Mesenchymal stem cell (in vitro differentiated cells and primary cell): ENCODE data around the gene IGF2.

Experiments
- DNase-seq: peaks from one replicate; pipeline ENCODE4 v3.0.0-alpha.2; 2013
- H2AFZ ChIP-seq: one replicate; pipeline ENCODE4 v1.6.1; 2013; ENCODE audit warnings: low read depth, mild to moderate bottlenecking, control low read depth, inconsistent platforms, low read length, moderate library complexity
- H2AK5ac ChIP-seq: 2 replicates; pipeline ENCODE4 v1.6.1; 2013; ENCODE audit warnings: low read length, moderate library complexity, mild to moderate bottlenecking, inconsistent platforms; ENCODE audit not compliant: severe bottlenecking
- H2BK120ac ChIP-seq: one replicate; pipeline ENCODE4 v1.6.1; 2013; ENCODE audit warnings: low read depth, mild to moderate bottlenecking, inconsistent platforms, low read length, moderate library complexity
- H2BK12ac ChIP-seq, 2 experiments: one replicate each; pipeline ENCODE4 v1.6.1; 2013; ENCODE audit warnings: inconsistent platforms in 2 of 2, low read length in 2 of 2, mild to moderate bottlenecking in 2 of 2, moderate library complexity in 2 of 2, control low read depth in 1 of 2
- H2BK15ac ChIP-seq: one replicate; pipeline ENCODE4 v1.6.1; 2013; ENCODE audit warnings: mild to moderate bottlenecking, low read depth, inconsistent platforms; ENCODE audit not compliant: poor library complexity, severe bottlenecking
- H2BK5ac ChIP-seq: 2 replicates; pipeline ENCODE4 v1.6.1; 2013; ENCODE audit warnings: low read depth, mild to moderate bottlenecking, low read length, control low read depth, inconsistent platforms; ENCODE audit not compliant: poor library complexity, severe bottlenecking
- H3K14ac ChIP-seq, 2 experiments: one replicate each; pipeline ENCODE4 v1.6.1; 2013; ENCODE audit warnings: inconsistent platforms in 2 of 2, low read length in 2 of 2, control low read depth in 1 of 2, mild to moderate bottlenecking in 1 of 2, moderate library complexity in 1 of 2
- H3K18ac ChIP-seq, 2 experiments: one replicate each; pipeline ENCODE4 v1.6.1; 2013; ENCODE audit warnings: inconsistent platforms in 2 of 2, low read length in 2 of 2, control low read depth in 1 of 2, low read depth in 1 of 2, mild to moderate bottlenecking in 1 of 2
- H3K23ac ChIP-seq, 2 experiments: one replicate each; pipeline ENCODE4 v1.6.1; 2013; ENCODE audit warnings: inconsistent platforms in 2 of 2, low read length in 2 of 2, mild to moderate bottlenecking in 2 of 2, moderate library complexity in 2 of 2, control low read depth in 1 of 2
- H3K27ac ChIP-seq: 2 replicates; pipeline ENCODE4 v1.5.1; 2013; ENCODE audit warnings: mild to moderate bottlenecking, moderate library complexity, low read length, control low read depth, inconsistent platforms; ENCODE audit not compliant: poor library complexity, severe bottlenecking
- H3K27me3 ChIP-seq, 2 experiments: 2 replicates each; pipeline versions ENCODE4 v1.6.1 to v1.7.0; 2013; ENCODE audit warnings: low read length in 2 of 2, mild to moderate bottlenecking in 2 of 2, moderate library complexity in 2 of 2, control low read depth in 1 of 2, inconsistent platforms in 1 of 2; ENCODE audit not compliant: control insufficient read depth in 1 of 2, insufficient read depth in 1 of 2
- H3K36me3 ChIP-seq, 2 experiments: 2 replicates each; pipeline versions ENCODE4 v1.6.1 to v1.7.0; 2013; ENCODE audit warnings: low read length in 2 of 2, control low read depth in 1 of 2, inconsistent platforms in 1 of 2, low read depth in 1 of 2, mild to moderate bottlenecking in 1 of 2; ENCODE audit not compliant: insufficient read depth in 2 of 2, control insufficient read depth in 1 of 2
- H3K4ac ChIP-seq, 2 experiments: one replicate each; pipeline ENCODE4 v1.6.1; 2013; ENCODE audit warnings: inconsistent platforms in 2 of 2, low read length in 2 of 2, mild to moderate bottlenecking in 2 of 2, moderate library complexity in 2 of 2, control low read depth in 1 of 2, low read depth in 1 of 2
- H3K4me1 ChIP-seq: 2 replicates; pipeline ENCODE4 v1.6.1; 2013; ENCODE audit warnings: low read depth, low read length, control low read depth; ENCODE audit not compliant: control insufficient read depth, insufficient read depth
- H3K4me2 ChIP-seq: 2 replicates; pipeline ENCODE4 v1.6.1; 2013; ENCODE audit warnings: low read length, mild to moderate bottlenecking, inconsistent platforms; ENCODE audit not compliant: poor library complexity, severe bottlenecking
- H3K4me3 ChIP-seq, 2 experiments: 2 replicates each; pipeline versions ENCODE4 v1.5.1 to v1.7.0; 2013; ENCODE audit warnings: low read length in 2 of 2, mild to moderate bottlenecking in 2 of 2, control low read depth in 1 of 2, low read depth in 1 of 2; ENCODE audit not compliant: insufficient read depth in 1 of 2
- H3K79me1 ChIP-seq: replicated peaks from 2 replicates; pipeline ENCODE4 v1.6.1; 2013; ENCODE audit warnings: mild to moderate bottlenecking, control low read depth, low read length, inconsistent platforms; ENCODE audit not compliant: poor library complexity, severe bottlenecking
- H3K9ac ChIP-seq: 2 replicates; pipeline ENCODE4 v1.7.0; 2013; ENCODE audit warnings: mild to moderate bottlenecking, low read length, moderate library complexity
- H3K9me3 ChIP-seq: 2 replicates; pipeline ENCODE4 v1.7.0; 2013; ENCODE audit warnings: mild to moderate bottlenecking, low read length; ENCODE audit not compliant: control insufficient read depth
- H4K8ac ChIP-seq: one replicate; pipeline ENCODE4 v1.6.1; 2013; ENCODE audit warnings: inconsistent platforms, mild to moderate bottlenecking, low read length, moderate library complexity
- H4K91ac ChIP-seq: one replicate; pipeline ENCODE4 v1.6.1; 2013; ENCODE audit warnings: mild to moderate bottlenecking, low read length, inconsistent platforms
- WGBS: methylation state at CpG from one replicate; pipeline ENCODE4 v1.1.7; 2013; ENCODE audit warnings: mixed read lengths; 5-methylcytosine and 5-hydroxymethylcytosine counted together

The IGF2 gene

GRCh38 chr11:2177076-2177475 lies 37.9 kb upstream of the IGF2 start:
- H3K79me1 ChIP-seq = no peaks in the 10 kb centered on the region
- H3K4me1 ChIP-seq = peaks cover 46% of the 10 kb centered on the region
- peaks cover 0 to 57% of the 10 kb centered on the region in 2 experiments for H3K27me3 ChIP-seq
- no peak overlapping the region for H2BK5ac ChIP-seq
- H2AFZ ChIP-seq = no peak overlapping the region
- no peaks in the 10 kb centered on the region for H3K9me3 ChIP-seq
- H3K27ac ChIP-seq = no peak overlapping the region
- H2BK120ac ChIP-seq = no peak overlapping the region
- H3K14ac ChIP-seq = no peak overlapping the region
- no peak overlapping the region for H2BK12ac ChIP-seq
- H2BK15ac ChIP-seq = no peak overlapping the region
- no peak overlapping the region for H4K8ac ChIP-seq
- no peak overlapping the region for H3K23ac ChIP-seq
- peak overlapping the region in 1 of 2 experiments; percentile 4 for H3K4me3 ChIP-seq
- no peak overlapping the region for H2AK5ac ChIP-seq
- no peak overlapping the region for H3K18ac ChIP-seq
- H4K91ac ChIP-seq = no peak overlapping the region
- H3K9ac ChIP-seq = no peak overlapping the region
- H3K4me2 ChIP-seq = no peak overlapping the region
- no peaks in the 10 kb centered on the region for H3K36me3 ChIP-seq
- WGBS = 85% methylated on average over 15 of the region's 18 CpGs
- H3K4ac ChIP-seq = no peak overlapping the region
- DNase-seq = no peak

GRCh38 chr11:2176389-2176900 lies 37.3 kb upstream of the IGF2 start:
- Histone ChIP-seq H3K23ac (no peak overlapping the region), H4K91ac (no peak overlapping the region), H3K27ac (no peak overlapping the region), H2BK120ac (no peak overlapping the region), H3K79me1 (no peaks in the 10 kb centered on the region), H3K9me3 (no peaks in the 10 kb centered on the region), H2BK12ac (no peak overlapping the region), H3K4ac (no peak overlapping the region), H4K8ac (no peak overlapping the region), H3K4me2 (no peak overlapping the region), H2BK15ac (no peak overlapping the region), H3K4me3 (no peak overlapping the region), H3K18ac (no peak overlapping the region), H3K36me3 (no peaks in the 10 kb centered on the region), H2BK5ac (no peak overlapping the region), H2AFZ (no peak overlapping the region), H3K9ac (no peak overlapping the region), H3K4me1 (peaks cover 46% of the 10 kb centered on the region), H3K27me3 (peaks cover 0 to 51% of the 10 kb centered on the region in 2 experiments), H3K14ac (no peak overlapping the region), H2AK5ac (no peak overlapping the region)
- WGBS = 96% methylated on average over 14 of the region's 14 CpGs
- no peak for DNase-seq

GRCh38 chr11:2175659-2176058 lies 36.5 kb upstream of the IGF2 start:
- H4K8ac ChIP-seq = no peak overlapping the region
- H2BK120ac ChIP-seq = no peak overlapping the region
- H3K23ac ChIP-seq = no peak overlapping the region
- peak overlapping the region; percentile 1 for H2BK15ac ChIP-seq
- H3K79me1 ChIP-seq = no peaks in the 10 kb centered on the region
- peak overlapping the region; percentile 17 for H3K27ac ChIP-seq
- H2AFZ ChIP-seq = no peak overlapping the region
- WGBS = 58% methylated on average over 13 of the region's 13 CpGs
- no peak overlapping the region for H2BK5ac ChIP-seq
- H3K4me3 ChIP-seq = no peak overlapping the region
- peaks cover 41% of the 10 kb centered on the region for H3K4me1 ChIP-seq
- H3K36me3 ChIP-seq = no peaks in the 10 kb centered on the region
- no peak overlapping the region for H2BK12ac ChIP-seq
- H2AK5ac ChIP-seq = no peak overlapping the region
- H3K9me3 ChIP-seq = no peaks in the 10 kb centered on the region
- H3K14ac ChIP-seq = no peak overlapping the region
- peaks cover 0 to 50% of the 10 kb centered on the region in 2 experiments for H3K27me3 ChIP-seq
- DNase-seq = no peak
- no peak overlapping the region for H3K18ac ChIP-seq
- no peak overlapping the region for H3K9ac ChIP-seq
- H3K4ac ChIP-seq = no peak overlapping the region
- no peak overlapping the region for H3K4me2 ChIP-seq
- no peak overlapping the region for H4K91ac ChIP-seq

GRCh38 chr11:2174361-2174760 lies 35.2 kb upstream of the IGF2 start:
- Histone ChIP-seq H3K4ac (no peak overlapping the region), H3K4me2 (no peak overlapping the region), H3K23ac (no peak overlapping the region), H4K91ac (no peak overlapping the region), H3K4me1 (peaks cover 30% of the 10 kb centered on the region), H4K8ac (no peak overlapping the region), H2BK15ac (no peak overlapping the region), H3K27ac (no peak overlapping the region), H3K9me3 (no peaks in the 10 kb centered on the region), H3K18ac (no peak overlapping the region), H3K9ac (no peak overlapping the region), H2BK120ac (no peak overlapping the region), H3K14ac (no peak overlapping the region), H2AFZ (no peak overlapping the region), H2AK5ac (no peak overlapping the region), H2BK5ac (no peak overlapping the region), H3K79me1 (no peaks in the 10 kb centered on the region), H3K36me3 (no peaks in the 10 kb centered on the region), H3K27me3 (peaks cover 0 to 50% of the 10 kb centered on the region in 2 experiments), H2BK12ac (no peak overlapping the region), H3K4me3 (no peak overlapping the region)
- DNase-seq = no peak
- 89% methylated on average over 11 of the region's 11 CpGs for WGBS
